HUES64 (cell line): Measurements from ENCODE around the gene MS4A8.

Experiments
- H3K27ac ChIP-seq: 2 replicates; pipeline ENCODE4 v1.7.0; 2013; ENCODE audit warnings: low read depth, low read length, inconsistent platforms
- H3K27me3 ChIP-seq: 2 replicates; pipeline ENCODE4 v1.6.1; 2013; ENCODE audit warnings: mild to moderate bottlenecking, low read length; ENCODE audit not compliant: insufficient read depth
- H3K36me3 ChIP-seq: 2 replicates; pipeline ENCODE4 v1.6.1; 2013; ENCODE audit warnings: mild to moderate bottlenecking, low read length; ENCODE audit not compliant: insufficient read depth
- H3K4me1 ChIP-seq: 2 replicates; pipeline ENCODE4 v1.6.1; 2013; ENCODE audit warnings: mild to moderate bottlenecking, low read length, moderate library complexity; ENCODE audit not compliant: insufficient read depth
- H3K4me3 ChIP-seq: 2 replicates; pipeline ENCODE4 v1.5.1; 2013; ENCODE audit warnings: mild to moderate bottlenecking, low read length, moderate library complexity
- H3K9ac ChIP-seq: 2 replicates; pipeline ENCODE4 v1.6.1; 2013; ENCODE audit warnings: mild to moderate bottlenecking, low read depth, low read length
- H3K9me3 ChIP-seq: 2 replicates; pipeline ENCODE4 v1.6.1; 2013; ENCODE audit warnings: low read depth, low read length; ENCODE audit not compliant: insufficient read depth
- WGBS: fragments of 150-250, 120-280 bp; methylation state at CpG from one replicate; pipeline ENCODE4 v1.1.7; 2013; ENCODE audit warnings: missing lambda C conversion rate; 5-methylcytosine and 5-hydroxymethylcytosine counted together

MS4A8 gene

DNA sequence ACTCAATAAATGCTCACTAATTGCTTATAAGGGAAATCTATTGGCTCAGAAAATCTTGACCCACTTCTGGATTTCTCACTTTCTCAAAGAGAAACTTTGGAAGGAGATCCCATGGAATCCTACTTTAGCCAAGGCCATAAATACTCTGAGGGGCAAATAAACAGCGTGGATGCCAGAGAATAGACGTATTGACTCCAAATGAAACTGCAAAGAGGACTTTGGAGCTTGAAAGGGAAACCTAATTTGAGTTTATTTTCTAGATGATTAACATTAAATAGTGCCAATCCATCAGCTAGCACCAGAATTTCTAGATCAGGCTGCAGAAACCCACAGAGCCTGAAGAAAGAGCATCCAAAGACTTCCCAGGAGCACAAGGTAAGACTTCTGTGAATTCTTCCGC is 25.0 kb downstream of the MS4A8 start, which contains the start of gene MS4A18:
MS4A18 (plus strand) TSS at position 301 of the 400 bp plus-strand sequence.
- Histone ChIP-seq H3K4me1 (no peaks in the 10 kb centered on the region), H3K27me3 (no peaks in the 10 kb centered on the region)
- WGBS = 96% methylated on average over 3 of the region's 3 CpGs

DNA sequence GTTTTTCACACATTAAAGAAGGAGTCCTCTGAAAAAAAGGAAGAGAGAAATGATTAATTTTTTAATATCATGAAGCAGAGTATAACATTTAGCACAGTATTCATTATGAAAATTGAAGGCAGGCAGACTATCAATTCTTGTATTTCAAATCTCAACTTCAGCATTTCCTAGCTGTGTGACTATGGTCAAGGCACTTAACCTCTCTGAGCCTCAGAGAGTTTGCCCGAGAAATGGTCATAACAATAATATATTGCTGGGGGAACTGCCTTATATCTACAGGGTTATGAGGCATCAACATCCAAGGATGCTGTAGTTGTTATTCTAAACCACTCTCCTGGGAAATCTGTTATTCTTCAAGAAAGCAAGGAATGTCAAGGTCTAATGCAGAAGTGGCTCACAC is 26.2 kb downstream of the MS4A8 start:
- Histone ChIP-seq H3K4me1 (no peaks in the 10 kb centered on the region), H3K36me3 (no peaks in the 10 kb centered on the region), H3K27me3 (no peaks in the 10 kb centered on the region), H3K9me3 (no peaks in the 10 kb centered on the region), H3K27ac (no peak overlapping the region), H3K9ac (no peak overlapping the region), H3K4me3 (no peak overlapping the region)
- WGBS = 86% methylated on average over 1 of the region's 1 CpG

More for the DNA sequence above, 25.0 kb downstream of the MS4A8 start, which contains the start of gene MS4A18:
- Histone ChIP-seq H3K9ac (no peak within 1 kb of the TSS), H3K4me3 (no peak within 1 kb of the TSS), H3K9me3 (0 out of 2 replicates have a peak, but pooled peaks cover 3% of the 10 kb centered on the region), H3K27ac (no peak within 1 kb of the TSS), H3K36me3 (no peaks in the 10 kb centered on the region)

DNA sequence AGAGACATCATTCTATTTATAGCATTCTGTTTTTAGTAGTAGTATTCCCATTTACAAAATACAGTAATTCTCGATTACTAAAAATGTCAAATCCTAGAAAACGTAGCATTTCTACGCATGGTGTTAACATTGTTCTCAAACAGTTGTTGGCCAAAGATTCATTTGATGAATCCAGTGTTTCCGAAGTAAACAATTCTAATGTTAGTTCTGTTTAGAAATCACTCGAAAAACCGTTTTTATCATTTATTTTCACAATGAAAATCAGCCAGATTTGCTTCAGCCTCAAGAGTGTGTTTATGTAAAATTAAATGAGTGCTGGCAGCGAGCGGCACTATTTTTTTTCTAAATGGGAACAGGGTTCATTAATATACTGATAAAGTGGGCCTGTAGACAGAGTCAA is 32.2 kb downstream of the MS4A8 start:
- no peaks in the 10 kb centered on the region for H3K4me1 ChIP-seq
- no peak overlapping the region for H3K4me3 ChIP-seq
- H3K9ac ChIP-seq = no peak overlapping the region
- H3K27me3 ChIP-seq = no peaks in the 10 kb centered on the region
- 97% methylated on average over 8 of the region's 8 CpGs for WGBS
- no peaks in the 10 kb centered on the region for H3K9me3 ChIP-seq
- no peaks in the 10 kb centered on the region for H3K36me3 ChIP-seq
- no peak overlapping the region for H3K27ac ChIP-seq

DNA sequence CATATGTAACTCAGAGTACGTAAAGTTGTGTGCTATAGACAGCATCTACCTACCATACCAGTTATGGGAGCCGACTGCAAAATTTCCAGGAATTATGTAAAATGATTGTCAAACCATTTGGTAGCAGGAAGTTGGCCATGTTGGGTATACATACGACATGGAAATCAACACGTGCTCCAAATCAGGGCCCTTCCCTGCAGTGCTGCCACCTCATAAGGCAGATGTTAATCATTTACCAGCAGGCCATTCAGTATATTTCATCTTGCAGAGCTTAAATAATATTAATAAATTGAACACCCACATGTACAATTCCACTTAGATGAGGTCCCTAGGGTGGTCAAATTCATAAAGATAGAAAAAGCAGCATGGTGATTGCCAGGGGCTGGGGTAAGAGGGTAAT is 34.9 kb downstream of the MS4A8 start:
- H3K36me3 ChIP-seq = no peaks in the 10 kb centered on the region
- no peaks in the 10 kb centered on the region for H3K27me3 ChIP-seq
- no peak overlapping the region for H3K4me3 ChIP-seq
- no peak overlapping the region for H3K9ac ChIP-seq
- H3K4me1 ChIP-seq = no peaks in the 10 kb centered on the region
- WGBS = 94% methylated on average over 3 of the region's 4 CpGs
- H3K27ac ChIP-seq = no peak overlapping the region
- H3K9me3 ChIP-seq = no peaks in the 10 kb centered on the region

DNA sequence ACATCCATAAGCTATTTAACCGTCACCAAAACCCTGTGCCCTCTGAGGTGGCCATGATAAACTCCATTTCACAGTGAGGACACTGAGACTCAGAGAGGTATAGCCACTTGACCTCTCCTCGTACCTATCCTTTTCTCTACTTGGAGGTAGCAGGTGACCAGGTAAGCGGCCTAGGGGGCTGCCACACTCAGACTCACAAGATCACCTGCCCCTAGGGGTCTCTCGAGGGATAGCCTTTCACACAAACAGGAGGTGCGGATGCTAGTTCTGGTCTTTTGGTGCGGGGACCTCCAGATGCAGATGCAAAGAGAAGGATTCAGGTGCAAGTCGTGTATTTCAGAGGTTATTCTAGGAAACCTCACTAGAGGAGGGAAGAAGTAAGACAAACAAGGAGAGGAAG is 39.7 kb downstream of the MS4A8 start:
- Histone ChIP-seq H3K9ac (no peak overlapping the region), H3K9me3 (no peaks in the 10 kb centered on the region), H3K4me3 (no peak overlapping the region), H3K4me1 (no peaks in the 10 kb centered on the region), H3K36me3 (no peaks in the 10 kb centered on the region), H3K27me3 (no peaks in the 10 kb centered on the region), H3K27ac (no peak overlapping the region)
- WGBS = 83% methylated on average over 7 of the region's 7 CpGs

DNA sequence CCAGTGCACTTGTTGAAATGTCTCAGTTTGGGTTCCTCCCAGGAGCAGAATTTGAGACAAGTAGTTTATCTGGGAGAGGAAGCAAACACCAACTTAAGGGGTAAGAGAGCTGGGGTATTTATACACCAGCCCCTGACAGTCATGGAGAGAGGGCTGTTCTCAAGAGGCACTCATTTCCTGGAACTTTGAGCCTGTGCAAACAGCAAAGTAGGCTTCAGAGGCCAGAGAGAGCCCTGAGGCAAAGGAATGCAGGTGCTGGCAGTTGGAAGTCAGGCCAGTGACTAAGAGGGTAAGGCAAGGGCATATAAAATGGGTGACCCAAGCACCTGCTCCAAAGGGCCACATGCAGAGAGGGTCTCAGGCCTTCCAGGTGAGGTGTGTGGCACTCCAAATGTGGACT is 41.2 kb downstream of the MS4A8 start:
- Histone ChIP-seq H3K36me3 (no peaks in the 10 kb centered on the region), H3K4me3 (no peak overlapping the region), H3K27me3 (no peaks in the 10 kb centered on the region), H3K4me1 (peaks cover 2% of the 10 kb centered on the region; the same call in 1 of the 2 replicates), H3K9ac (no peak overlapping the region), H3K27ac (no peak overlapping the region), H3K9me3 (no peaks in the 10 kb centered on the region)

DNA sequence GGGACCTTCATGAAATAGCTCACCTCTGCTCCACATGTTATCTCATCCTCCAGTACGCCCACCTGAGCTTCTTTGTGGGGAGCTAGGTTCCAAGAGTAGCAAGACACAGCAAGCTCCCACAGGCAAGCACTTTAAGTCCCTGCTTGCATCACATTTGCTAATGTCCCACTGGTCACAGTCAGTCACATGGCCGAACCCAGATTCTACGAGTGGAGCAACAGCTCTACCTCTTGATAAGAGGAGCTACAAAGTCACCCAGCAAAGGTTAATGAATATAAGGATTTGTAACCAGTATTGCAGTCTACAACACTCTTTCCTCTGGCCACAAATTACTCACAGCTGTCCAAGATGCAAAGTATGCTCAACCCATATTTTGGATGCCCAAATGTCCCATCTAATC is 42.0 kb downstream of the MS4A8 start:
- no peak overlapping the region for H3K27ac ChIP-seq
- H3K27me3 ChIP-seq = no peaks in the 10 kb centered on the region
- H3K9ac ChIP-seq = no peak overlapping the region
- H3K4me3 ChIP-seq = no peak overlapping the region
- no peaks in the 10 kb centered on the region for H3K9me3 ChIP-seq
- peaks cover 4% of the 10 kb centered on the region; the same call in 1 of the 2 replicates for H3K4me1 ChIP-seq
- 94% methylated on average over 3 of the region's 3 CpGs for WGBS
- H3K36me3 ChIP-seq = no peaks in the 10 kb centered on the region

DNA sequence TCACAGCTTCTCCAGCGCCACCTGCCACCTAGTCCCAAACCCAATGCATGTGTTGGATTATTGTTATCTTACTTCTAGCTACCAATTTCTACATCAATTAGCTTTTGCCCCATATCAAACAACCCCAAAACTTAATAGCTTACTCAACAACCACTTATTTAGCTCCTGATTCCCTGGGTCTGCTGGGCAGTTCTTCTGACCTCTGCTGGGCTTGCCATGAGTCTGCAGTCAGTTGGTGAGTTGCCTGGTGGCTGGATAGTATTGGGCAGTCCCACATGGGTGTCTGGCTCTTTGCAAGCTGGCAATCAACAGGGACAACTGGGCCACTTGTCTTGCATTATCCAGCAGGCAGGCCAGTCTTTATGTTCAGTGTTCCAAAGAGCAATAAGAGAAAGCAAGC is 43.6 kb downstream of the MS4A8 start:
- no peak overlapping the region for H3K27ac ChIP-seq
- 100% methylated on average over 1 of the region's 1 CpG for WGBS
- no peaks in the 10 kb centered on the region for H3K9me3 ChIP-seq
- H3K4me1 ChIP-seq = peaks cover 4% of the 10 kb centered on the region; the same call in 1 of the 2 replicates
- no peaks in the 10 kb centered on the region for H3K27me3 ChIP-seq
- H3K4me3 ChIP-seq = no peak overlapping the region
- no peak overlapping the region for H3K9ac ChIP-seq
- no peaks in the 10 kb centered on the region for H3K36me3 ChIP-seq

DNA sequence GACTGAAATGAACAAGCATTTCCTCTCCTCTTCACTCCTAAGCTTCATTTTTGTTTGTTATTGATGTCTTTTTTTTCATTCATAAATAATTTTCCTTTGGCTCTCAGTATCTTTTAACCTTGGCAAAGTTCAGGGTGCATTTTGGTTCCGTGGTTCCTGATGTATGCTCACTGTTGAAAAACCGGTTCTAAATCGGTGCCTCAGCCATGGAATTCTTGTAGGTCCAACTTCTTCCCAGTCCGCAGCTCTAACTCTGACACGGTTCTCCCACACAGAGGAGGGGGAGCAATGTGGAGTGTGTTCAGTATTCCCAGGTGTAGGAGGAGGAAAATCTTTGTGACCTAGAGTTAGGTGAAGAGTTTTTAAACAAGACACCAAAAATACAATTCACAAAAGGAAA is 44.7 kb downstream of the MS4A8 start:
- Histone ChIP-seq H3K9ac (no peak overlapping the region), H3K4me1 (peaks cover 4% of the 10 kb centered on the region; the same call in 1 of the 2 replicates), H3K4me3 (no peak overlapping the region), H3K27me3 (no peaks in the 10 kb centered on the region), H3K27ac (no peak overlapping the region), H3K9me3 (no peaks in the 10 kb centered on the region), H3K36me3 (no peaks in the 10 kb centered on the region)
- 85% methylated on average over 5 of the region's 5 CpGs for WGBS

DNA sequence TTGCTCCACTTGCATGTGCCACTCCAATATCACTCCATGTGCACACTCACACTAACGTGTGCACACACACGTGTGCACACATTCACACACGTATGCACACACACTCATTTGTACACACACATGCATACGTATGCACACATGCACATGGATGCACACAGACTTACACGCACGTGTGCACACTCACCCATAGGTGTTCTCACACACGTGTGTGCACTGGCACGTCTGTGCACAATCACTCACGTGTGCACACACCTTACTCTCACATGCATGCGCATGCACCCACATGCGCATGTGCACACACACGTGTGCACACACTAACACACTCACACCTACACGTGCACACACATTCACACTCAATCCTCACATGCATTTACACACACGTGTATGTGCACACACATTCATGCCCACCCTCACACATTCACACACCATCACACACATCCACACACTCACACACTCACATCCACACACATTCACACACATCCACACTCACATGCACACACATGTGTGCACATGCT is 48.0 kb downstream of the MS4A8 start:
- H3K9ac ChIP-seq = no peak overlapping the region
- H3K36me3 ChIP-seq = no peaks in the 10 kb centered on the region
- no peaks in the 10 kb centered on the region for H3K9me3 ChIP-seq
- no peaks in the 10 kb centered on the region for H3K27me3 ChIP-seq
- WGBS = 94% methylated on average over 14 of the region's 14 CpGs
- no peak overlapping the region for H3K27ac ChIP-seq
- peaks cover 4% of the 10 kb centered on the region; the same call in 1 of the 2 replicates for H3K4me1 ChIP-seq
- H3K4me3 ChIP-seq = no peak overlapping the region

DNA sequence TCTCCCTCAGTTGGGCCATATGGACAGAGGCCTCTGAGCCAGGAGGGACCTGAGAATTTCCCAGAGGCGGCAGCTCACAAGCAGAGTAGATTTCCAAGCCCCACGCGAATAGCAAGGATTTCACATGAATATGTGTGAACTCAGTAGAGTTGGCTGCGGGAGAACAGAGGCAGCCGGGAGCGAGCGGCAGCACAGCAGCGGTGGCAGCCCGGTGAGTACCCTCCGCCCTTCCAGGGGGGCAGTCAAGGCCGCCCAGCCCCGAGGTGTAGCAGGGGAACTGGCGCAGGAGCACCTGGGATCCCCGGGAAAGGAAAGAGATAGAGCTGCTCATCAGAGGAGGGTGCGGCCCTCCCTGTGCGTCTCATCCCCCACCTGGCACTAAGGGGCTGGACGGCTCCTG is 48.8 kb downstream of the MS4A8 start:
- Histone ChIP-seq H3K27me3 (no peaks in the 10 kb centered on the region), H3K9me3 (no peaks in the 10 kb centered on the region), H3K4me1 (peaks cover 4% of the 10 kb centered on the region; the same call in 1 of the 2 replicates), H3K27ac (no peak overlapping the region), H3K36me3 (no peaks in the 10 kb centered on the region), H3K9ac (no peak overlapping the region), H3K4me3 (no peak overlapping the region)
- 90% methylated on average over 17 of the region's 17 CpGs for WGBS

DNA sequence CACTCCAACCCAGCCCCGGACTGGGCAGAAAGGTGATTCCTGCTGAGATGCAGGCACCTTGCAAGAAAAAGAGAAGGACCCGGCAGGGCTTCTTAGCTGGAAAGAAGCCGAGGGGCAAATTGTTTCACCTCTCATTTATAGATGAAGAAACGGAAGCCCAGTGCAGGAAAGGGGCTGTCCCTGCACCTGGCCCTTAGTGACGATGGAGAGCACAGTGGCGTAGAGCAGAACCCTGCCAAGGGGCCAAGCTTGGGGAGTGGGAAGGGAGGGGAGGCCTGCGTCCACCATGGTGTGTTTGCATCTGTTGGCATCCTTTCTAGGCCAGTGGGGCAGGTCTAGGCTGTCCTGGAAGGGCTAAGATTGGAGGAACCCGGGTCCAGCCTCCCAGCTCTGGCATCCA is 49.4 kb downstream of the MS4A8 start:
- Histone ChIP-seq H3K9ac (no peak overlapping the region), H3K4me1 (peaks cover 4% of the 10 kb centered on the region; the same call in 1 of the 2 replicates), H3K27me3 (no peaks in the 10 kb centered on the region), H3K27ac (no peak overlapping the region), H3K4me3 (no peak overlapping the region), H3K9me3 (no peaks in the 10 kb centered on the region), H3K36me3 (no peaks in the 10 kb centered on the region)
- WGBS = 89% methylated on average over 8 of the region's 8 CpGs
